HCT116 (cell line): Measurements from ENCODE around the gene VARS1. TPM values are rescaled to one million over a fixed set of nuclear protein-coding genes. Genes with fewer than 3 reads are reported as not detected.

Experiments used
- ATAC-seq: fragments of 200-7000 bp; cut with Tn5 transposase; 2 replicates; pipeline ENCODE4 v1.9.1; 2020; ENCODE audit warnings: mild to moderate bottlenecking, moderate library complexity
- BruUV-seq: library from RNA; stranded (reverse); fragments of 400-500 nt; replicated peaks from 2 replicates; lab custom pipeline; 2021; lab: Mats Ljungman, UMichigan
- CTCF ChIA-PET: fragments of 300-600 bp; sonication (Branson Sonifier 250); formaldehyde crosslinking; loops from one replicate; lab custom pipeline; 2021; ENCODE audit warnings: antibody characterized with exemption; lab: Charles Lee
- POLR2A ChIA-PET: fragments of 300-600, 350-600 bp; sonication (Branson Sonifier 250); formaldehyde crosslinking; loops from one replicate; lab custom pipeline; 2021; ENCODE audit warnings: antibody characterized with exemption; lab: Charles Lee
- RAD21 ChIA-PET, 2 experiments: fragments of 300-600 bp; sonication (Branson Sonifier 250); formaldehyde crosslinking; loops; one replicate each; lab custom pipeline; 2023; ENCODE audit warnings: low total read pairs in 2 of 2; ENCODE audit not compliant: uncharacterized antibody in 2 of 2, unreplicated experiment in 2 of 2, low non-redundant PET in 1 of 2; lab: Charles Lee
- DNase-seq: peaks from one replicate; pipeline ENCODE4 v3.0.0-alpha.2; 2010; ENCODE audit warnings: low read depth, low spot score
- H2AFZ ChIP-seq: fragments of 200-600 bp; shearing (Covaris generic), sonication (generic); 2 replicates; pipeline ENCODE4 v1.6.1; 2017; ENCODE audit warnings: low read depth, mixed run types, mixed read lengths, antibody characterized with exemption, low read length; ENCODE audit not compliant: poor library complexity, severe bottlenecking
- H3K27ac ChIP-seq: 2 replicates; pipeline ENCODE4 v1.5.1; 2012; ENCODE audit warnings: low read depth, low read length
- H3K27me3 ChIP-seq: fragments of 200-600 bp; sonication (generic); 2 replicates; pipeline ENCODE4 v1.6.1; 2016; ENCODE audit warnings: mixed run types, low read length, mixed read lengths; ENCODE audit not compliant: insufficient read depth
- H3K36me3 ChIP-seq, 2 experiments: fragments of 200-500 bp in 1 of 2; fragments of 200-600 bp in 1 of 2; sonication (Bioruptor generic) in 1 of 2; sonication (generic) in 1 of 2; 2 replicates each; pipeline versions ENCODE4 v1.5.1 to v1.6.1; 2014 to 2016; ENCODE audit warnings: low read length in 2 of 2, inconsistent platforms in 1 of 2, mixed read lengths in 1 of 2, mixed run types in 1 of 2; ENCODE audit not compliant: insufficient read depth in 2 of 2, control insufficient read depth in 1 of 2
- H3K4me1 ChIP-seq, 2 experiments: fragments of 200-600 bp in 1 of 2; sonication (generic) in 1 of 2; 2 replicates each; pipeline versions ENCODE4 v1.5.1 to v1.6.1; 2012 to 2017; ENCODE audit warnings: low read length in 2 of 2, inconsistent platforms in 1 of 2, mild to moderate bottlenecking in 1 of 2, mixed read lengths in 1 of 2, mixed run types in 1 of 2, moderate library complexity in 1 of 2; ENCODE audit not compliant: insufficient read depth in 2 of 2, control insufficient read depth in 1 of 2
- H3K4me2 ChIP-seq: fragments of 200-600 bp; sonication (generic); 2 replicates; pipeline ENCODE4 v1.6.1; 2017; ENCODE audit warnings: mixed run types, low read length, mixed read lengths
- H3K4me3 ChIP-seq, 2 experiments: fragments of 200-600 bp in 1 of 2; sonication (generic) in 1 of 2; replicated peaks in 1 of 2; 2 replicates each; pipeline ENCODE4 v1.5.1; 2011 to 2016; ENCODE audit warnings: low read length in 2 of 2, control low read depth in 1 of 2, low read depth in 1 of 2, mild to moderate bottlenecking in 1 of 2, mixed read lengths in 1 of 2, mixed run types in 1 of 2
- H3K79me2 ChIP-seq: fragments of 200-600 bp; sonication (generic); 2 replicates; pipeline ENCODE4 v1.6.1; 2017; ENCODE audit warnings: mild to moderate bottlenecking, mixed run types, low read length, moderate library complexity, mixed read lengths; ENCODE audit not compliant: insufficient read depth
- H3K9ac ChIP-seq: fragments of 200-600 bp; sonication (generic); 2 replicates; pipeline ENCODE4 v1.6.1; 2016; ENCODE audit warnings: low read length, mixed read lengths
- H3K9me2 ChIP-seq: fragments of 200-600 bp; sonication (generic), shearing (Covaris generic); 2 replicates; pipeline ENCODE4 v1.6.1; 2017; ENCODE audit warnings: mixed run types, mild to moderate bottlenecking, moderate library complexity; ENCODE audit not compliant: insufficient read depth
- H3K9me3 ChIP-seq, 2 experiments: fragments of 200-500 bp in 1 of 2; fragments of 200-600 bp in 1 of 2; sonication (Bioruptor generic) in 1 of 2; sonication (generic) in 1 of 2; 2 replicates each; pipeline ENCODE4 v1.6.1; 2014 to 2017; ENCODE audit warnings: low read length in 2 of 2, mixed read lengths in 2 of 2, inconsistent platforms in 1 of 2, low read depth in 1 of 2, mild to moderate bottlenecking in 1 of 2, mixed run types in 1 of 2, moderate library complexity in 1 of 2; ENCODE audit not compliant: control insufficient read depth in 1 of 2, insufficient read depth in 1 of 2
- H4K20me1 ChIP-seq: fragments of 200-600 bp; sonication (generic), shearing (Covaris generic); 2 replicates; pipeline ENCODE4 v1.6.1; 2017; ENCODE audit warnings: mixed run types, mild to moderate bottlenecking, moderate library complexity; ENCODE audit not compliant: insufficient read depth
- ATF3 ChIP-seq: IDR thresholded peaks from 2 replicates; pipeline ENCODE4 v1.6.1; 2012
- CBX3 ChIP-seq: IDR thresholded peaks from 2 replicates; pipeline ENCODE4 v1.6.1; 2012; ENCODE audit warnings: low read depth
- CEBPB ChIP-seq: IDR thresholded peaks from 2 replicates; pipeline ENCODE4 v1.6.1; 2012; ENCODE audit warnings: low read depth
- CTCF ChIP-seq, 3 experiments: fragments of 200-600 bp in 1 of 3; sonication (generic) in 1 of 3; IDR thresholded peaks in 2 of 3; conservative IDR thresholded peaks in 1 of 3; 2 replicates each; pipeline ENCODE4 v1.5.1; 2012 to 2017; ENCODE audit warnings: low read depth in 2 of 3, low read length in 2 of 3, antibody characterized with exemption in 1 of 3, borderline replicate concordance in 1 of 3, control low read depth in 1 of 3, mild to moderate bottlenecking in 1 of 3, mixed read lengths in 1 of 3, mixed run types in 1 of 3, moderate library complexity in 1 of 3; ENCODE audit not compliant: insufficient read depth in 1 of 3
- EZH2phosphoT487 ChIP-seq: fragments of 200-600 bp; IDR thresholded peaks from 2 replicates; pipeline ENCODE4 v1.6.1; 2018; ENCODE audit warnings: antibody characterized with exemption, borderline replicate concordance
- JUND ChIP-seq: IDR thresholded peaks from 2 replicates; pipeline ENCODE4 v1.6.1; 2012
- POLR2AphosphoS5 ChIP-seq: IDR thresholded peaks from 2 replicates; pipeline ENCODE4 v1.6.1; 2011; ENCODE audit warnings: mild to moderate bottlenecking, low read depth, low read length, moderate library complexity
- SRF ChIP-seq: IDR thresholded peaks from 2 replicates; pipeline ENCODE4 v1.6.1; 2012; ENCODE audit warnings: low read depth
- ZFX ChIP-seq: fragments of 450-650 bp; IDR thresholded peaks from 2 replicates; pipeline ENCODE4 v1.6.1; 2017
- ZNF274 ChIP-seq: fragments of 200-500 bp; sonication (Bioruptor generic); IDR thresholded peaks from 2 replicates; pipeline ENCODE4 v1.6.1; 2014; ENCODE audit warnings: mild to moderate bottlenecking, low read depth, low read length, inconsistent platforms
- intact Hi-C: fragments of 100-400 bp; cut with micrococcal nuclease; formaldehyde crosslinking; loops from 2 replicates; pipeline ENCODE4 v1.10.0; 2022
- total RNA-seq: library from RNA; stranded (reverse); gene quantifications from one replicate; pipeline ENCODE4 v1.2.1, GENCODE V29; 2021; ENCODE audit not compliant: unreplicated experiment

The VARS1 gene
- total RNA-seq, 1 experiment from 2014 or later = 254 TPM

GRCh38 chr6:31836474-31837368, 41.2 kb upstream of the VARS1 start:
- peaks cover 24 to 50% of the 10 kb centered on the region in 2 experiments; a peak in 3 of 4 replicates for H3K36me3 ChIP-seq
- H3K4me1 ChIP-seq = peaks cover 15 to 44% of the 10 kb centered on the region in 2 experiments; a peak in 3 of 4 replicates
- H4K20me1 ChIP-seq = peaks cover 31% of the 10 kb centered on the region
- ATAC-seq = no peak
- peak overlapping the region; percentile 98 to 99 for H3K4me3 ChIP-seq
- no peaks in the 10 kb centered on the region for H3K27me3 ChIP-seq
- TF ChIP-seq POLR2AphosphoS5 = no peak
- TF ChIP-seq CTCF (IDR thresholded peaks at IDR 0.05 in 2 of 3, conservative IDR thresholded peaks at IDR 0.05 in 1 of 3; ENCODE audit: borderline replicate concordance in 1 of 3, insufficient read depth in 1 of 3, low read depth in 2 of 3, low read length in 2 of 3) = no peak
- no peak; the same call in 1 of the 2 replicates for TF ChIP-seq JUND
- TF ChIP-seq SRF = no peak
- TF ChIP-seq CBX3 = no peak
- TF ChIP-seq EZH2phosphoT487 = no peak
- TF ChIP-seq ZFX = no peak
- TF ChIP-seq ZNF274 = no peak
- no peak for TF ChIP-seq CEBPB
- no peak for TF ChIP-seq ATF3
- H2AFZ ChIP-seq = no peak overlapping the region
- peak overlapping the region; percentile 94 for H3K4me2 ChIP-seq
- no peak for DNase-seq
- CTCF ChIA-PET = no interaction called here
- POLR2A ChIA-PET = interaction anchor here (0.6 to 2.2 kb wide), 3 partner anchors 9 to 26 kb away, joined by 3 to 11 read pairs (median 3); partner anchors contain the start of gene HSPA1B
- RAD21 ChIA-PET = interaction anchor here in 1 of 2 experiments (0.6 kb wide), 1 partner anchor 66 kb away, joined by 3 read pairs; no protein-coding TSS in a partner anchor
- intact Hi-C loops = loop anchor here (10.0 kb wide), 1 partner anchor 292 kb away; the partner anchor contains the start of genes ATP6V1G2, DDX39B and NFKBIL1
- H3K9me2 ChIP-seq = no peaks in the 10 kb centered on the region
- peak overlapping the region; percentile 100 for H3K9ac ChIP-seq
- peaks cover 53% of the 10 kb centered on the region for H3K79me2 ChIP-seq
- no TSS peak for BruUV-seq
- H3K9me3 ChIP-seq = no peaks in the 10 kb centered on the region
- H3K27ac ChIP-seq = peak overlapping the region; percentile 93
